ENCODE data around the gene FANCM. TPM values are rescaled to one million over a fixed set of nuclear protein-coding genes. Genes with fewer than 3 reads are reported as not detected.
A peak's percentile ranks its signal among the peaks of the same experiment; 100 is the strongest.

Gene FANCM
- total and polyA plus RNA-seq, 2 donors (not counting 3 experiments of a cell fraction or from before 2014, with no cell fraction given), result 2.2 to 13.7 TPM

GRCh38 chr14:45144658-45145057 is 8.9 kb downstream of the FANCM start:
- H3K9ac ChIP-seq (replicated peaks; ENCODE audit: extremely low read depth, insufficient read depth, low read length), result no peak overlapping the region
- H3K4me2 ChIP-seq (ENCODE audit: insufficient read depth, low read length), result no peak overlapping the region
- H4K20me1 ChIP-seq (replicated peaks; ENCODE audit: control insufficient read depth, extremely low read depth, insufficient read depth, low read length), result no peaks in the 10 kb centered on the region
- H3K36me3 ChIP-seq (ENCODE audit: control insufficient read depth in 2 of 2, extremely low read depth in 1 of 2, insufficient read depth in 2 of 2, low read length in 2 of 2), result no peaks in the 10 kb centered on the region
- dilution Hi-C loops (cut with MboI; ENCODE audit: extremely low pct_ligation_motif_present, low sequenced_read_pairs), result no loop called here
- TF ChIP-seq MAX (IDR thresholded peaks at IDR 0.05; ENCODE audit: insufficient read depth, insufficient read length) (no peak), JUN (IDR thresholded peaks at IDR 0.05; ENCODE audit: borderline replicate concordance, insufficient read depth, insufficient read length, low read depth) (no peak), FOS (IDR thresholded peaks at IDR 0.05; ENCODE audit: borderline replicate concordance, insufficient read depth, low read length) (no peak), GATA2 (IDR thresholded peaks at IDR 0.05; ENCODE audit: insufficient read depth, insufficient read length, low read depth, low read length) (no peak), POLR2A (IDR thresholded peaks at IDR 0.05; ENCODE audit: low read depth, low read length) (no peak), MYC (IDR thresholded peaks at IDR 0.05; ENCODE audit: low read depth, low read length) (no peak)
- TF ChIP-seq, protein P1, sequence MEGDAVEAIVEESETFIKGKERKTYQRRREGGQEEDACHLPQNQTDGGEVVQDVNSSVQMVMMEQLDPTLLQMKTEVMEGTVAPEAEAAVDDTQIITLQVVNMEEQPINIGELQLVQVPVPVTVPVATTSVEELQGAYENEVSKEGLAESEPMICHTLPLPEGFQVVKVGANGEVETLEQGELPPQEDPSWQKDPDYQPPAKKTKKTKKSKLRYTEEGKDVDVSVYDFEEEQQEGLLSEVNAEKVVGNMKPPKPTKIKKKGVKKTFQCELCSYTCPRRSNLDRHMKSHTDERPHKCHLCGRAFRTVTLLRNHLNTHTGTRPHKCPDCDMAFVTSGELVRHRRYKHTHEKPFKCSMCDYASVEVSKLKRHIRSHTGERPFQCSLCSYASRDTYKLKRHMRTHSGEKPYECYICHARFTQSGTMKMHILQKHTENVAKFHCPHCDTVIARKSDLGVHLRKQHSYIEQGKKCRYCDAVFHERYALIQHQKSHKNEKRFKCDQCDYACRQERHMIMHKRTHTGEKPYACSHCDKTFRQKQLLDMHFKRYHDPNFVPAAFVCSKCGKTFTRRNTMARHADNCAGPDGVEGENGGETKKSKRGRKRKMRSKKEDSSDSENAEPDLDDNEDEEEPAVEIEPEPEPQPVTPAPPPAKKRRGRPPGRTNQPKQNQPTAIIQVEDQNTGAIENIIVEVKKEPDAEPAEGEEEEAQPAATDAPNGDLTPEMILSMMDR (IDR thresholded peaks at IDR 0.05; ENCODE audit: extremely low read depth in 1 of 2, insufficient read depth in 1 of 2, low read depth in 1 of 2, low read length in 2 of 2), result no peak
- intact Hi-C loops (cut with micrococcal nuclease), result no loop called here
- DNase-seq (ENCODE audit: low read depth, low spot score) (no peak), FAIRE-seq (peak; percentile 12)
- H3K4me3 ChIP-seq (replicated peaks in 1 of 3; ENCODE audit: insufficient read depth in 1 of 3, low read depth in 1 of 3, low read length in 3 of 3), result no peak overlapping the region
- ChIA-PET POLR2A (interaction anchor here (0.6 kb wide), 1 partner anchor 56 kb away, joined by 7 read pairs; no protein-coding TSS in a partner anchor), CTCF (no interaction called here)
- H3K9me3 ChIP-seq (replicated peaks; ENCODE audit: control insufficient read depth, insufficient read depth, low read length), result no peaks in the 10 kb centered on the region
- no TSS peak for BruUV-seq (replicated peaks)
- no peak overlapping the region for H3K27ac ChIP-seq (ENCODE audit: insufficient read depth, low read depth, low read length)
- H2AFZ ChIP-seq (ENCODE audit: low read depth, low read length), result no peak overlapping the region
- no peaks in the 10 kb centered on the region for H3K4me1 ChIP-seq (ENCODE audit: control insufficient read depth, extremely low read depth, insufficient read depth, low read length)
- no peaks in the 10 kb centered on the region for H3K27me3 ChIP-seq (ENCODE audit: control insufficient read depth in 2 of 2, insufficient read depth in 2 of 2, low read length in 2 of 2)
- no peaks in the 10 kb centered on the region for H3K9me1 ChIP-seq (replicated peaks; ENCODE audit: control insufficient read depth, extremely low read depth, insufficient read depth, low read length)
- peaks cover 18% of the 10 kb centered on the region for H3K79me2 ChIP-seq (ENCODE audit: control insufficient read depth, insufficient read depth, low read length)
